NCI-H2029 treated with DMSO at 0.1 percent for 48 hours (cell line): Measurements from ENCODE around the gene NPL.

Experiments used
- DNase-seq: peaks from one replicate; lab custom pipeline; 2025; lab: John Stamatoyannopoulos, UW

The NPL gene, protein sequence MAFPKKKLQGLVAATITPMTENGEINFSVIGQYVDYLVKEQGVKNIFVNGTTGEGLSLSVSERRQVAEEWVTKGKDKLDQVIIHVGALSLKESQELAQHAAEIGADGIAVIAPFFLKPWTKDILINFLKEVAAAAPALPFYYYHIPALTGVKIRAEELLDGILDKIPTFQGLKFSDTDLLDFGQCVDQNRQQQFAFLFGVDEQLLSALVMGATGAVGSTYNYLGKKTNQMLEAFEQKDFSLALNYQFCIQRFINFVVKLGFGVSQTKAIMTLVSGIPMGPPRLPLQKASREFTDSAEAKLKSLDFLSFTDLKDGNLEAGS

GRCh38 chr1:182789138-182790076, at the start of gene NPL:
NPL (plus strand) TSS chr1:182789773; CDS start chr1:182794372, 4,599 bp downstream.
- DNase-seq = peak; percentile 15

DNA sequence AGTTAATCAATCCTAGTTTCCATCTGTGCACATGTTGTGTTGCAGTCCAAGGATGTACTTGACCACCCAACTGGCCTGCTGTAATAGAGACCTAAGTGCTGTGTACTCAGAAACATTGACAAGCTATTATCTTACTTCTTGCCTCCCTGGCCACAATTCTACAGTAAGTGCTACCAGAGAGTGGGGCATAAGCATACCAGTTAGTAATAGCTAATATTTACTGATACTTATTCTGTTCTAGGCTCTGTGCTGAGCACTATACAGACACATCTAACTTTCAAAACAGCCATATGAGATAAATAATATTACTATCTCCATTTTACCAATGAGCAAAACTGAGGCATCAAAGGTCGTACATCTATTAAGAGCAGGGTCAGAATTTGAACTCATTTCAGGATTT, 49.5 kb upstream of the NPL start:
- no peak for DNase-seq

DNA sequence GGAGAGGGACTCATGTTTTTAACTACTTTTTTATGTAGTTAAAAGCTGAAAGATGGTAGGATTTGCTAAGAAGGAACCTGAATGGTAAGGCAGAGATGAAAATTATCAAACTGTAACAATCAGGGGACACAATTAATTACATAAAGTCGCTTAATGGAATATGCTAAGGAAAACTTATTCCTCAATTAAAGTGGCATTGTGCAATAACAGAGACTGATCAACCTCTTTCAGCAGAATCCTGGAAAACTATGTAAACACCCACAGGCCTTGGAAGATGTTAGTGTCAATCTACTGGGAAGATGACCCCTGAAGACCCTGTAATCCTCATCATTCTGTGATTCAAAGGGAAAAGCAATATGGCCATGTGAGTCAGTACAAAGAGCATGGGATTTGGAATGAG, 46.8 kb upstream of the NPL start:
- DNase-seq = no peak

- no peak for DNase-seq
Observed at GRCh38 chr1:182752077-182752988, 37.2 kb upstream of the NPL start.

DNA sequence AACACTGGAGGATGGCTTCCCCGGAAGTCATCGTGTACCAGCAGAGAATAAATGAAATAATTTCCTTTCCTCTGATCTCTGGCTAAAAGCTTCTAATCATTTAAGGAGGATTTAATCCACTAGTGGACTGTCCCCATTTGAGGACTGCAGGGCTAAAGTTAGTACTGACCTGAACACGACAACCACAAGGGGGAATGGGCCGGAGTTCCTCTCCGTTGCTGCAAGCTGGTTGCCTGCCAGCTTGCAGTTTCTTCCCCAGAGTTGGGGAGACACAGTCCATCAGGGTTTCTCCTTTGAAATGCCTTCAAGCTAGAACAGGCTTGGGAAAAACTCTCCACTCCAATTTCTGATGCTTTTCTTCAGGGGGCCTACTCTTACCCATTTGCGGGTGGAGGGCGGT, 35.5 kb upstream of the NPL start:
- no peak for DNase-seq

DNA sequence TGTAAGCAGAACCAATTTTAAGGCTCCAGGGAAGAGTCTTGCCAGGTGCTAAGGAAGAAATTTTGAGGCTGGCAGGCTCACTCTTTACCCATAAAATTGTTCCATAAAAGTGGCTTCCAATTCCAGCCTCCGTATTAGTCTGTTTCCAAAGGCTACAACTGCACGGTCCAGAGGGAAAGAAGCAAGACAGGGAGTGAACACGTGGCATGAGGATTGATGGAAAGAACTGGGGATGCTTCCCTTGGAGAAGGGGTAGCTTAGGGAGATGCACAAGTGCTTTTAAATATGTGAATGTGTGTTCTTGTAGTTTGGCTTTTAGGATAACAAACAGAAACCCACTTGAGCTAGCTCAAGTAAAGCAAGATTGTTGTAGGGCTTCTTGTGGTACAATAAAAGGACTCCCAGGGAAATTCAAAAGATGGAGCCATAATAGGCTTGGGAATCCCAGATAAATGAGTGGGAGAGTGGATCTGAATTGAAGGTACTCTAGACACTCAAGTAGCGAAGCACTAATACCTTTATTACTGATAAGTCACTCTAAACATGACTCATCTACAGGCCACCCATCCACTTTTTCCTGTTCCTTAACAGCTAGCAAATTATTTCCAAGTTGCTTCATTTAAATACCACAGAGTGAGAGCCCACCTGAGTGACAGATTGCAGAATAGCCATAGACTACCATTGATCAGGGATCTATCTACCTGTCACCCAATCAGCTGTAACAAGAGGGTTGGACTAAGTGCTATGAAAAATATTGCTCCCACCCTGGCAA, 34.8 kb upstream of the NPL start:
- no peak for DNase-seq

- no peak for DNase-seq
Observed at GRCh38 chr1:182755632-182756031, 33.9 kb upstream of the NPL start.

- DNase-seq = no peak
Observed at GRCh38 chr1:182756423-182756822, 33.1 kb upstream of the NPL start.

DNA sequence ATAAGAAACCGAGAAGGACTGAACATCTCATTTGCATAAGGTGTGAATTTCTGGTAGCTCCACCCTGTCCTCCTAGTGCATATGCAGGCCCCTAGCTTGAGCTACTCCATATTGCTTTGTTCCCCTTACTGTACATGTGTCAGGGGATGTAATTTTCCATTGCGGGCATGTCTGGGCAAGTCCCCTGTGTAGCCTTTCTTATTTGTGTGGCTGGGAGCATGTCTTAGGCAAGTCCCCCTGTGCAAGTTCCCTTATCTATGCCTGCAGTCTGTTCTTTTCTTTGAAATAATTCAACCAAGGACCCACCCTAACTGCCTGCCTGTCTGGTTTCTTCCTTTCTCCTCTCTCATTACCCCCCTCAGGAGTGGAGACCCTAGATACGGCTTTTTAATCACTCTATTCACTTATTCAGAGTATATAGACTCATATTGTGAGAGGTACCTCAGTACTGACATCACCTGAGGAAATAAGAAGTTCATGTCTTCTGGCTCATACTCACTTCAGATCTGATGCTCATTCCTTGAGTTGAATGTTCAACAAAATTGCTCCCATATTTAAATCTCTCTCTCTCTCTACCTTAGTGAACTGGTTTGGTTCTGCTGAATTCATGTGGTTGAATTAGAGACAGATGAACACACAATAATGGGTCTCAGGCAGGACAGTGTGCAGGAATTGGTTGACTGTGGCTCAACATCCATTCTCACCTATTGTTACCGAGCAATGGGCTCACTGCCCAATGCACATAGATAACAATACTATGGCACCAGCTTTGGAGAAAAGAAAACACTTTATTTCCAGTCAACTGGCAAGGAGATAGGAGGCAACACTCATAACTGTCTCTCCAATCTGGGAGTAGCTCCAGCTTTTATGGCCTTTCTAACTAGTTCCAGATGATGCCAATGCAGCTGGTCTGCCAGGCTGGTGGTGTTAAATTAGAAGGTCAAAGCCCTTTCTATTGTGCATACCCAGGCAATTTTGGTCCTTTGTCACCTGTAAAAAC, 27.9 kb upstream of the NPL start:
- peak; percentile 19 for DNase-seq

DNA sequence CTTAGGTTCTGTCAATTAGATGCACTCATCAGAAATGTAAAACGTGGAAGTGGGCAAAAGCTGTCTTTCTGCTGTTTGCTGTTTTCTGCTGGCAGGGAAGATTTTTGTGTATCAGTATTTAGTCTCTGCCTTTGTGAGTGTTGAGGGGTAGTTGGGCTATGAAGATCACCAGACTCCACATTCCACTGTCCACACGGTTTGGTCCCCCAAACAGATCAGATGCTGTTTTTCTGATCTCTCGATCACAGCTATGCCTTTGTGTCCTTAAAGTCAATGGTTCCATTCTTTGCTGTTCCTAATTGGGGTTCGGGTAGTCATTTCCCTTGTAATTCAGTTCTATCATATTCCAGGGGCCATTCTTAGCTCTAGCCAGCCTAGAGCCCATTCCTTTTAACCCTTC, 27.0 kb upstream of the NPL start:
- DNase-seq = no peak

GRCh38 chr1:182764029-182764727, 25.4 kb upstream of the NPL start:
- no peak for DNase-seq

DNA sequence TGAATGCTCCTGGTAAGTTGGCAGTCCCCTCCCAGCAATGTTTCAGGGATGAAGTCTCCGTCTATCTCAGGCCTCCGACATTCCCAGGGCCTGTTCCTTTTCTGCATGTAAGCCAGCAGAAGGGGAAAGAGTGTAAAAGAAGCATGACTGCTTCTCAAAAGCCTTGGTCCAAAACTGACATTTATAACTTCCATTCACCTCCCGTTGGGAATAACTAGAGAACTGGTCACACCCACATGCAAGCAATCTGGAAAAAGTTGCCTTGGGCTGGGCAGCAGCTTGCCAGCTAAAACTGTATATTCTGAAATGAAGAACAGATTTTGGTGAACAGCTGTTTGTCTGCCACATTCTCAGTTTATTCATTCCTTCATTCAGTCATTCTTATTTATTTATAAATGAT, 24.2 kb upstream of the NPL start:
- no peak for DNase-seq

- DNase-seq = no peak
Observed at GRCh38 chr1:182766050-182766449, 23.5 kb upstream of the NPL start.

DNA sequence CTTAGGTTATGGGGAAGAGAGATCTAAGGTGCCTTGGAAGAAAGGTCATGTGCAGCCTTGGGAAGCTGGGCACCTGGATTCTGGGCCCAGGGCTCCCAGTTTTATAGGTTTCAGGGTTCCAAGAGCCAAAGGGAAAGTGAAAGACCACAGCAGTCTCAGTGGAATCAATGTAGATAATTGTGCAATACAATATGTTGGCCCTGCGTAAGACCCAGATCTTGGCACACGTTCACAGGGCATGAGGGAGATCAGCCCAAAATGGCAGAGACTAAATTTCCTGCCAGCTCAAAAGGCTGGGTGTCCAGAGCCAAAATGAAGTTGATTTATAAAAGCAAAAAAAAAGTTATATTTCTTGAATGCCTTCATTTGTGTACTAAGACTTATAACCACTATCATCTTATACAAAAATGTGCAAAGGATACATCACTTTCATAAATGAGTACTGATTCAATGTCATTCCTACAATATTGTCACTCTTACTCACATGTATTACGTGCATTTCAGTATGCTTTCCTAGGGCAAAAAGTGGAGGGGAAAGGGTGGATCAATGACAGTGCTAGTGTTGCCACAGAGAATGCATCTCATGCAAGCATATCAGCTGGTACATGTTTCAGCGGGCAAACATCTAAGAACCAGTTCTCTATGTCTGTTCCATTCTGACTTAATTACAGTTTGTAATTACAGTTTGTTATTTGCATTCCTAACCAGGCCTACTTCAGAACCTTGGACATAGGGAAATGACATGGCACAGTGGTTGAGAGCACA, 22.5 kb upstream of the NPL start:
- no peak for DNase-seq

DNA sequence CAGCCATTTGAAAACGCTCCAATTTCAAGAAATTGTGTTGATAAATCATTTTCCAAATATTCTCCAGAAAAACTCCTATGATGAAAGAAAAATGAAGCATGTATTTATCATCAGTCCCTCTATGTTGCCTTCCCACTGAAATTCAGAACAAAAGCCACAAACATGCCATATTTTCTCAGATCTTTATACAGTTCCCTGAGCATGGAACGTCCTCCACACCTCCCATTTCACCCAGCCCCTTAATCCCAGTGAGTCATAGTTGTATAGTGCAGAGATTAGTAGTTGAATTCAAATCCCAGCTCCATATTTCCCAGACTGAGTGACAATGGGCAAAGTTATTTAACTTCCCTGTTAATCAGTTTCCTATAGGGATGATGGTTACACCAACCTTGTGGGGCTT, 20.6 kb upstream of the NPL start:
- no peak for DNase-seq

- no peak for DNase-seq
Observed at GRCh38 chr1:182770232-182770631, 19.3 kb upstream of the NPL start.

- DNase-seq = no peak
Observed at GRCh38 chr1:182771187-182771984, 18.2 kb upstream of the NPL start.

DNA sequence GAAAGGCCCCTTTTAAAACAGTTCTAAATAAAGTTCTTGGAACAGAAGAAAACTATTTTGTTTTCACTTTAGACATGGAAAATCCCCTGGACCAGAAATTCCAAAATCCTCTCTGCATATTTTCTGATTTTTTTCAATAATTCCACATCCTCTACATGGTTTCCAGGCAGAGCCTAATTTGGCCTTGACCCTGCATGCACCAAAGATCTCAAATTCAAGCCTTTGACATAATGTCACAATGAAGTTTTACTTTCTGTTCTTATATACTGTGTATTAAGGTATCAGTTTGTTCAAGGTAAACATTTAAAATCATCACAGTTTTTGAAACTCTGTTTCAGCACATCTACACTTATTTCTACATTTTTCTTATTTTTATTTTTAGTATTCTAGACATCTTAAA, 12.2 kb upstream of the NPL start:
- no peak for DNase-seq
